ENCODE measurements around the gene HLCS. TPM values are rescaled to one million over a fixed set of nuclear protein-coding genes. Genes with fewer than 3 reads are reported as not detected.
"Not testable (repeated sequence)": the region's sequence is repeated elsewhere in the genome, so short reads cannot be mapped to it uniquely, and the experiment has no call there.

HLCS gene
- total RNA-seq, 2 donors from 2014 or later: 27.2 to 38.6 TPM

DNA sequence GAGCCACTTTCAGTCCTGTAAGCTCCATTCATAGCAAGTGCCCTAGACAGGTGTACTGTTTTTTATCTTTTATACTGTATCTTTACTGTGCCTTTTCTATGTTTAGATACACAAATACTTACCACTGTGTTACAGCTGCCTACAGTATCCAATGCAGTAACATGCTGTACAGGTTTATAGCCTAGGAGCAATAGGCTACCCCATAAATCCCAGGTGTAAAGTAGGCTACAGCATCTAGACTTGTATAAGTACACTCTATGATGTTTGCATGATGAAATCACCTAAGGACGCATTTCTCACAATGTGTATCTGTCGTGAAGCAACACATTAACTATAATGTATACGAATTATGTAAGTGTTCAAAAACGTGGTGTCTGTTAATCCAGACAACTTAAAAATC lies 10.7 kb downstream of the HLCS start:
- ATAC-seq (no peak), DNase-seq (no peak)
- WGBS, 2 donors: 85 to 87% methylated on average over 4 of the region's 4 CpGs
- Histone ChIP-seq H3K4me1 (no peaks in the 10 kb centered on the region), H3K36me3 (replicated peaks in 1 of 2; ENCODE audit: insufficient read depth in 1 of 2, low read depth in 2 of 2) (peaks cover 0 to 6% of the 10 kb centered on the region in 2 donors), H3K9me3 (no peaks in the 10 kb centered on the region), H3K27ac (no peak overlapping the region), H3K27me3 (no peaks in the 10 kb centered on the region), H3K4me3 (no peak overlapping the region)
- intact Hi-C loops (cut with DNase I): no loop called here
- TF ChIP-seq POLR2A (IDR thresholded peaks at IDR 0.05): no peak
- TF ChIP-seq, protein P1, sequence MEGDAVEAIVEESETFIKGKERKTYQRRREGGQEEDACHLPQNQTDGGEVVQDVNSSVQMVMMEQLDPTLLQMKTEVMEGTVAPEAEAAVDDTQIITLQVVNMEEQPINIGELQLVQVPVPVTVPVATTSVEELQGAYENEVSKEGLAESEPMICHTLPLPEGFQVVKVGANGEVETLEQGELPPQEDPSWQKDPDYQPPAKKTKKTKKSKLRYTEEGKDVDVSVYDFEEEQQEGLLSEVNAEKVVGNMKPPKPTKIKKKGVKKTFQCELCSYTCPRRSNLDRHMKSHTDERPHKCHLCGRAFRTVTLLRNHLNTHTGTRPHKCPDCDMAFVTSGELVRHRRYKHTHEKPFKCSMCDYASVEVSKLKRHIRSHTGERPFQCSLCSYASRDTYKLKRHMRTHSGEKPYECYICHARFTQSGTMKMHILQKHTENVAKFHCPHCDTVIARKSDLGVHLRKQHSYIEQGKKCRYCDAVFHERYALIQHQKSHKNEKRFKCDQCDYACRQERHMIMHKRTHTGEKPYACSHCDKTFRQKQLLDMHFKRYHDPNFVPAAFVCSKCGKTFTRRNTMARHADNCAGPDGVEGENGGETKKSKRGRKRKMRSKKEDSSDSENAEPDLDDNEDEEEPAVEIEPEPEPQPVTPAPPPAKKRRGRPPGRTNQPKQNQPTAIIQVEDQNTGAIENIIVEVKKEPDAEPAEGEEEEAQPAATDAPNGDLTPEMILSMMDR (IDR thresholded peaks at IDR 0.05): no peak

GRCh38 chr21:36952331-36952730 lies 14.1 kb downstream of the HLCS start:
- intact Hi-C loops (cut with DNase I); H3K4me1 ChIP-seq; H3K4me3 ChIP-seq; H3K27ac ChIP-seq; DNase-seq; H3K36me3 ChIP-seq (replicated peaks in 1 of 2; ENCODE audit: insufficient read depth in 1 of 2, low read depth in 2 of 2); ATAC-seq; H3K27me3 ChIP-seq; H3K9me3 ChIP-seq: not testable (repeated sequence)
- 94 to 95% methylated on average over 12 of the region's 12 CpGs for WGBS, 2 donors

DNA sequence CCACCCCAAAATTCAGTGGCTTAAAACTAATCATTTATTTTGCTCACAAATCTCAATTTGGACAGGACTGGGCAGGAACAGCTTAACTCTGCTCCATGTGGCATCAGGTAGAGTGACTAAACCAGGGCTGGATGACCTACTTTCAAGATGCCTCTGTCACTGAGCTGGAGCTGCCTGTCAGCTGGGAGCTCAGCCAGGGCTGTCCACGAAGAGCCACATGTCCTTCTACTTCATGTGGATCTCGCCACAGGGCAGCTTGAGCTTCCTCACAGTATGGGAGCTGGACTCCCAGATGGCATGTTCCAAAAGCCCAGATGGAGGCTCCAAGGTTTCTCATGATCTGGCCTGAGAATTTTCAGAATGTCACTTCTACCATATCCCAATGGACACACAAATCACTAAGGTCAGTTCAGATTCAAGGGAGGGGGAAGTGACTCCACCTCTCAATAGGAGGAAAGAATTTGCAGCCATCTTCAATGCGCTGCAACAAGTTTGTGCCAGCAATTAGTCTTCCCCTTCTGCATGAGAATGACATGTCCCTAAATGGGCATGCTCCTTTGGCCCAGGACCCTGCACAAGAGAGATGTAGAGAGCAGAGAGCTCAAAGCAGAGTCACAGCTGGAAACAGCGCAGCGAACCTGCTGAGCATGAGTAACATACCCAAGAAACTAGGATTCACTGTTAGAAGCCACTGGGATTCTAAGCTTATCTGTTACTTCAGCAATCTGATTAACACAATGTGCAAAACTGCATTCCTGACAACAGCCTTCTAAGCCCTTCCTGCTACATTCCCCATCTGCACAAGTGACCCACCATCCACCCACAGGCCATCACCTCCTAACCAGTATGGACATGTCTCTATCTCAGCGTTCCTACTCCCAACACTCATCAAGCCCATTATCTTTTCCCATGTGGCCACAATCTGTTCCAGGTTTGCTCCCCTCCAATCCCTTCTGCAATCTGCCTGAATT lies 17.0 kb downstream of the HLCS start:
- ATAC-seq (no peak), DNase-seq (no peak)
- Histone ChIP-seq H3K27ac (no peak overlapping the region), H3K36me3 (replicated peaks in 1 of 2; ENCODE audit: insufficient read depth in 1 of 2, low read depth in 2 of 2) (peaks cover 0 to 2% of the 10 kb centered on the region in 2 donors), H3K9me3 (no peaks in the 10 kb centered on the region), H3K4me1 (no peaks in the 10 kb centered on the region), H3K27me3 (no peaks in the 10 kb centered on the region), H3K4me3 (no peak overlapping the region)
- TF ChIP-seq, protein P1 (IDR thresholded peaks at IDR 0.05): no peak
- TF ChIP-seq POLR2A (IDR thresholded peaks at IDR 0.05): no peak
- intact Hi-C loops (cut with DNase I): no loop called here
- 93 to 96% methylated on average over 5 to 6 of the region's 6 CpGs for WGBS, 2 donors

- no peaks in the 10 kb centered on the region for H3K9me3 ChIP-seq
- no peak overlapping the region for H3K4me3 ChIP-seq
- peaks cover 0 to 2% of the 10 kb centered on the region in 2 donors for H3K36me3 ChIP-seq (replicated peaks in 1 of 2; ENCODE audit: insufficient read depth in 1 of 2, low read depth in 2 of 2)
- no peaks in the 10 kb centered on the region for H3K4me1 ChIP-seq
- no peak overlapping the region for H3K27ac ChIP-seq
- no peak for DNase-seq
- no peak for TF ChIP-seq POLR2A (IDR thresholded peaks at IDR 0.05)
- TF ChIP-seq, protein P1 (IDR thresholded peaks at IDR 0.05): no peak
- no peak for ATAC-seq
- H3K27me3 ChIP-seq: no peaks in the 10 kb centered on the region
- intact Hi-C loops (cut with DNase I): no loop called here
- 89 to 91% methylated on average over 6 of the region's 6 CpGs for WGBS, 2 donors
Observed at GRCh38 chr21:36948686-36949085, 17.8 kb downstream of the HLCS start.

- WGBS, 2 donors: 63% methylated on average over 11 of the region's 11 CpGs
- H3K4me1 ChIP-seq: no peaks in the 10 kb centered on the region
- peaks cover 0 to 2% of the 10 kb centered on the region in 2 donors for H3K36me3 ChIP-seq (replicated peaks in 1 of 2; ENCODE audit: insufficient read depth in 1 of 2, low read depth in 2 of 2)
- TF ChIP-seq, protein P1 (IDR thresholded peaks at IDR 0.05): no peak
- no peak for TF ChIP-seq POLR2A (IDR thresholded peaks at IDR 0.05)
- H3K9me3 ChIP-seq: no peaks in the 10 kb centered on the region
- H3K4me3 ChIP-seq: no peak overlapping the region
- H3K27ac ChIP-seq: no peak overlapping the region
- ATAC-seq: no peak
- no peaks in the 10 kb centered on the region for H3K27me3 ChIP-seq
- no peak for DNase-seq
- intact Hi-C loops (cut with DNase I): no loop called here
Observed at GRCh38 chr21:36946949-36947356, 19.5 kb downstream of the HLCS start.

All from body of pancreas (tissue), 4 donors.